ENCODE measurements around the gene TOLLIP.

The TOLLIP gene

GRCh38 chr11:1353383-1354124 lies 44.1 kb upstream of the TOLLIP start:
- DNase-seq (ENCODE audit: extremely low read depth, low read depth) = no peak
- H3K4me3 ChIP-seq (replicated peaks; ENCODE audit: low read depth, low read length) = no peak overlapping the region
- no peak for TF ChIP-seq CTCF (IDR thresholded peaks at IDR 0.05; ENCODE audit: low read depth, low read length, missing control alignments)

GRCh38 chr11:1352696-1353382 lies 43.4 kb upstream of the TOLLIP start:
- no peak for DNase-seq (ENCODE audit: extremely low read depth, low read depth)
- no peak overlapping the region for H3K4me3 ChIP-seq (replicated peaks; ENCODE audit: low read depth, low read length)
- no peak for TF ChIP-seq CTCF (IDR thresholded peaks at IDR 0.05; ENCODE audit: low read depth, low read length, missing control alignments)

- no peak for DNase-seq (ENCODE audit: extremely low read depth, low read depth)
- no peak for TF ChIP-seq CTCF (IDR thresholded peaks at IDR 0.05; ENCODE audit: low read depth, low read length, missing control alignments)
- H3K4me3 ChIP-seq (replicated peaks; ENCODE audit: low read depth, low read length) = no peak overlapping the region
Observed at GRCh38 chr11:1351278-1351937, 42.0 kb upstream of the TOLLIP start.

GRCh38 chr11:1350086-1350725 lies 40.8 kb upstream of the TOLLIP start:
- no peak for TF ChIP-seq CTCF (IDR thresholded peaks at IDR 0.05; ENCODE audit: low read depth, low read length, missing control alignments)
- DNase-seq (ENCODE audit: extremely low read depth, low read depth) = no peak
- H3K4me3 ChIP-seq (replicated peaks; ENCODE audit: low read depth, low read length) = no peak overlapping the region

GRCh38 chr11:1349327-1350041 lies 40.1 kb upstream of the TOLLIP start:
- no peak for TF ChIP-seq CTCF (IDR thresholded peaks at IDR 0.05; ENCODE audit: low read depth, low read length, missing control alignments)
- no peak overlapping the region for H3K4me3 ChIP-seq (replicated peaks; ENCODE audit: low read depth, low read length)
- DNase-seq (ENCODE audit: extremely low read depth, low read depth) = no peak

- no peak overlapping the region for H3K4me3 ChIP-seq (replicated peaks; ENCODE audit: low read depth, low read length)
- no peak for TF ChIP-seq CTCF (IDR thresholded peaks at IDR 0.05; ENCODE audit: low read depth, low read length, missing control alignments)
- DNase-seq (ENCODE audit: extremely low read depth, low read depth) = no peak
Observed at GRCh38 chr11:1348796-1349326, 39.4 kb upstream of the TOLLIP start.

Data from HFF-Myc (cell line).